Activated CD4-positive, alpha-beta T cell treated with anti-CD3 and anti-CD28 coated beads, Interleukin-2, Interleukin-4, amounts not matched to agents 100 ng/mL and 50 ng/mL, durations not matched to agents 16 hours and 8 hours (primary cell): ENCODE results near the gene WDR5.
"Not testable (repeated sequence)": the region's sequence is repeated elsewhere in the genome, so short reads cannot be mapped to it uniquely, and the experiment has no call there.

Experiments used
- DNase-seq: peaks from one replicate; pipeline ENCODE4 v3.0.0-alpha.2; 2020; ENCODE audit warnings: low spot score

The WDR5 gene

DNA sequence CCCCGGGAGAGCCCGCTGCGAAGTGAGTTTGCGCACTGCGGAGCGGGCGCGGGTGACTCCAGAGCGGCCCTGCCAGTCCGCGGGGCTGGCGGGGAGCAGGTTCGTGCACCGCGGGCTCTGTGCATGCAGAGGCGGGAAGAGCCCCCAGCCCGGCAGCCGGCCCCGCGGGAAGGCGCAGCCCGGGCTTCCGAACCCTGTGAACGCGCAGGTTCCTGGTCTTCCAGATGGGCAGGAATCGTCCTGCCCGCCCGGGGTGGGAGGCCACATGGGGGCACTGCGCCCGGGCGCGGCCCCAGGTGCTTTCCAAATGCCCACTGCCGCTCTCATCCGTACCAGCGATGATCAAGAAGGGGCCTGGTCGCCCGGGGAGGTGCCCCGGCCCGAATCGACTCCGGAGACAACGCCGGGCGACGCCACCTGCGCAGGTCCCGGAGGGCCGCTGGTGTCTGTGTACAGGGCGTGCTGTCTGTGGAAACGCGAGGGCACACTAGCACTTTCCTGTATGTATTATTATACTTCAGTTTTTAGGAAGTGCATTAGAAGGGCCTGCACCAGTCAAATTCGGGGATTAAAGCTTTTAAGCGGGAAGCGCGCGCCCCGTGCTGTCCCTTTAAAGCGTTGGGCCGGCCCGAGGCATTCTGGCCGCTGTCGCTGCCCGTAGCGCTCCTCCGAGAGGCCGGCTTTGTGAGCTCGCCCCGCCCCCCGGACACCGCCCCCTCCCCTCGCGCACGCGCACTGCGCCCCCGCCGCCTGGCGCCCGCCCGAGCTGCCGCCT is at the start of gene WDR5:
Gene WDR5 (plus strand): TSS at position 740 of the 775 bp plus-strand sequence. CDS start 3,796 bp downstream, outside the sequence.
- peak; percentile 92 for DNase-seq

DNA sequence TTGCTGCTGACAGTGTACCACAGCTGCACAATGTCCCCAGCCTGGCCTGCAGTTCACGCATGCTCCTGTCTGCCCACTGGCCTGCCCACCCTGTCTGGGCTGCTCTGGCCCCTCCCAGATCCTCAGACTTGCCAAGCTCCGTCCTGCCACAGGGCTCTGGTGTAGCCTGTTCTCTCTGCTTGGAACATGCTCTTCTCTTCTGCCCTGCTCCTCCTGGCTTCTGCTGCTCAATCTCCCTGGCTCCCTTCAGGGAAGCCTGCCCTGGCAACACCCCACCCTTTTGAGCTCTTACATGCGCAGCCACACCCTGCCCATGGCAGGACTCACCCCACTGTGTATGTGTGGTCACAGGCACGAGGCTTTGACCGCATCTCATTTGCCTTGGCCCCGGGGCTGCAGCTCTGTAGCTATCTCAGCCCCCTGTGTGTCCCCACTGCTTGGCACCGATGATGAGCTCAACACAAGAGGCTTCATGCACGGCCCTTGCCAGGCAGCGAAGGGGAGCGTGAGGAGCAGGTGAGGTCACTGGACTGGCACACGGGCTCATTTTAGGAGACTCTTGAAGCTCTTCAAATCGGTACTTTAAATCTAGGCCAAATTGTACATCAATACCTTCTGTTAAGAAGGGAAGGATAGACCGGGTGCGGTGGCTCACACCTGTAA is 47.7 kb upstream of the WDR5 start:
- no peak for DNase-seq

GRCh38 chr9:134089972-134090371 is 45.9 kb upstream of the WDR5 start:
- DNase-seq, result no peak

DNA sequence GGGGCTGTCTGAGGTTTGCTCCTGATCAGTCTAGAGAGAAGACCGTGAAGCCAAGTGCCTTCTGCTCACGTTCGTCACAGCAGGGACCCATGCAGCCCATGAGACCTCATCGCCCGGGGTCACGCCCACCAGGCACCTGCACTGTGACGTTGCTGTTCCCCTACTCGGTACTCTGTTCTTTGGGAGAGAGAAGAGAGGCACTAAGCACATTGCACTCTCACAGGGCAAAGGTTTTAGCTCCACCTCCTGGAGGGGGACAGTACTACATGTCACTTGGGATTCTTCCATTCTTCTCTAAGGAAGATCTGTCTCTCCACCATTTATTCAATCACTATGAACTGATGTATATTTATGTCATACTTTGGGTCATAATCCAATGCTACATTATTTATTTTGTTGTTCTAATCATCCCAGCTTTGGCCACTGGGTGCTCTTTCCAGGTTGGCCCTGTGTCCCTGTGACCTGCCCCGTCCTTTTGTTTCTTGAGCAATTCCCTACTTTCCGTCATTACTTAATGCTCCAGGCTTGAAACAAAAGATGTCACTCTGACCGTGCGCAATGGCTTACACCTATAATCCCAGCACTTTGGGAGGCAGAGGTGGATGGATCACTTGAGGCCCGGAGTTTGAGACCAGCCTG is 36.6 kb upstream of the WDR5 start:
- peak; percentile 64 for DNase-seq

DNA sequence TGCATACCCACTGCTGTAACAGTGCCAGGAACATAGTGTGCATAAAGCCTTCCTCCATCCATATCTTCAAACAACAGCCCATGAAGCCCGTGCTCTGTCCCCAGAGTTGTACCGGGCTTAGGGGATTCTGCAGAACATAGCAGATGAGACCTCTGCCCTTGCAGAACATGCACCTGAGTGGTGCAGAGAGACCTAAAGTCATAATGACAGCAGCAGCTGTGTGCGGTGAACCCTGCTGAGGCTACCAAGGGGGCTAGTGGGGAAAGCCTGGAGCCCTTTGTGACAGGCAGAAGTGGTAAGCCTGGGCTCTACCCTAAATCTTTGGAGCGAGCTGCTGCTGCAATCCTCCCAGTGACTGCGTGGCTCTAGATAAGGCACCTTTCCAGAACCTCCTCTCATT is 35.8 kb upstream of the WDR5 start:
- no peak for DNase-seq

DNA sequence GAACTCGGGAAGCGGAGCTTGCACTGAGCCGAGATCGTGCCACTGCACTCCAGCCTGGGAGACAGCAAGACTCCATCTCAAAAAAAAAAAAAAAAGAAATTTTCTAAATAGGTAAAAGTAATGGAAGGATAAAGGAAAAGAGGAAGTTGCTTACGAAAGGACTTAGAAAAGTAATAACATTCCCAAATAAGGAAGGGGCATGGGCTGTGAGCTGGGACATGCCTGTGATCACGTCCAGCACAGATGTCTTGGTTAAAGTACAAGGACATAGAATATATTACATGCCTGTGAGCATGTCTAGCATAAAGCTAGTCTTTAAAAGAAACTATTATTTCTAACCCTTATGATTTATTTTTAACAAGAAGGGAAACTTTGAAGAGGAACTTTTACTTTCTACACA is 34.7 kb upstream of the WDR5 start:
- DNase-seq, result not testable (repeated sequence)

DNA sequence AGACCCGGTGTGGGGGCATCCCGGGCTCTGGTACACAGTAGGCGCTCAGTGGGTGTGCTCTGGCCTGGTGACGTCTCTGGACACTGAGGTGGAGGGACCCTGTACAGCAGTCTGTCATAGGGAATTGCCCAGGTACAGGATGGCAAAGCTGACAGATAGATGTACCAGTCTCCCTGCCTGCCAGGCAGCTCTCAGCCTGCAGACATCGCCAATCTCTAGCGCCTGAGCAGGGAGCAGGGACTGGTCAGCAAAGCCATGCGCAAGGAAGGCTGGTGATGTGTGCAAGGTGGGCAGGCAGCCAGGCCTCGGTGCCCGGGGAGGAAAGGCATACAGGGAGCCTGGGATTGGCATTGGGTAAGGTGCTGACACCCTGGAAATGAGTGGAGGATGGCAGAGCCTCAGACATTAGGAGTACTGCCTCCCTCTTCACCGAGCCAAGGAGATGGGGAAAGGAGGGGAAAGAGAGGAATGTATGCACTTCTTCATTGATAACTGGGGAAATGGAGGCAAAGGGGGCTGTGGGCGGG is 34.2 kb upstream of the WDR5 start:
- DNase-seq, result no peak

GRCh38 chr9:134103391-134103998 is 32.4 kb upstream of the WDR5 start:
- no peak for DNase-seq

DNA sequence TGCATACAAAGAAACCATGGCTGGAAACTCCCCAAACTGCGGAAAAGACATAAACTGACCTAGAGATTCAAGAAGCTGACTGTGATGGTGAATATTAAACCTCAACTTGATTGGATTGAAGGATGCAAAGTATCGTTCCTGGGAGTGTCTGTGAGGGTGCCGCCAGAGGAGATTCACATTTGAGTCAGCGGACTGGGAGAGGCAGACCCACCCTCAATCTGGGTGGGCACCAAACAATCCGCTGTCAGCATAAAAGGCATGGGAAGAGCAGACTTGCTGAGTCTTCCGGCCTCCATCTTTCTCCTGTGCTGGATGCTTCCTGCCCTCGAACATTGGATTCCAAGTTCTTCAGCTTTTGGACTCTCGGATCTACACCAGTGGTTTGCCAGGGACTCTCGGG is 24.8 kb upstream of the WDR5 start:
- DNase-seq, result no peak

DNA sequence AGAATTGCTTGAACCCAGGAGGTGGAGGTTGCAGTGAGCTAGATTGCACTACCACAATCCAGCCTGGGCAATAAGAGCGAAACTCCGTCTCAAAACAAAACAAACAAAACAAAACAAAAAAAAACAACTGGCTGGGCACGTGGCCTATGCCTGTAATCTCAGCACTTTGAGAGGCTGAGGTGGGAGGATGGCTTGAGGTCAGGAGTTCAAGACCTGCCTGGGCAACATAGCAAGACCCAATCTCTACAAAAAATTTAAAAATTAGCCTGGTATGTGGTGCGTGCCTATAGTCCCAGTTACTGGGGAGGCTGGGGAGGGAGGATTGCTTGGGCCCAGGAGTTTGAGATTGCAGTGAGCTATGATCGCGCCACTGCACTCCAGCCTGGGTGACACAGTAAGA is 23.3 kb upstream of the WDR5 start:
- no peak for DNase-seq

GRCh38 chr9:134118972-134119371 is 16.9 kb upstream of the WDR5 start:
- not testable (repeated sequence) for DNase-seq

GRCh38 chr9:134123764-134124128 is 12.1 kb upstream of the WDR5 start:
- no peak for DNase-seq

GRCh38 chr9:134125413-134126095 is 10.3 kb upstream of the WDR5 start:
- DNase-seq, result no peak

- no peak for DNase-seq
These were observed 9.5 kb upstream of the WDR5 start for GRCh38 chr9:134126373-134126772.

- DNase-seq, result no peak
These were observed 8.8 kb upstream of the WDR5 start for GRCh38 chr9:134127065-134127580.

- no peak for DNase-seq
These were observed 8.3 kb upstream of the WDR5 start for GRCh38 chr9:134127616-134128015.

DNA sequence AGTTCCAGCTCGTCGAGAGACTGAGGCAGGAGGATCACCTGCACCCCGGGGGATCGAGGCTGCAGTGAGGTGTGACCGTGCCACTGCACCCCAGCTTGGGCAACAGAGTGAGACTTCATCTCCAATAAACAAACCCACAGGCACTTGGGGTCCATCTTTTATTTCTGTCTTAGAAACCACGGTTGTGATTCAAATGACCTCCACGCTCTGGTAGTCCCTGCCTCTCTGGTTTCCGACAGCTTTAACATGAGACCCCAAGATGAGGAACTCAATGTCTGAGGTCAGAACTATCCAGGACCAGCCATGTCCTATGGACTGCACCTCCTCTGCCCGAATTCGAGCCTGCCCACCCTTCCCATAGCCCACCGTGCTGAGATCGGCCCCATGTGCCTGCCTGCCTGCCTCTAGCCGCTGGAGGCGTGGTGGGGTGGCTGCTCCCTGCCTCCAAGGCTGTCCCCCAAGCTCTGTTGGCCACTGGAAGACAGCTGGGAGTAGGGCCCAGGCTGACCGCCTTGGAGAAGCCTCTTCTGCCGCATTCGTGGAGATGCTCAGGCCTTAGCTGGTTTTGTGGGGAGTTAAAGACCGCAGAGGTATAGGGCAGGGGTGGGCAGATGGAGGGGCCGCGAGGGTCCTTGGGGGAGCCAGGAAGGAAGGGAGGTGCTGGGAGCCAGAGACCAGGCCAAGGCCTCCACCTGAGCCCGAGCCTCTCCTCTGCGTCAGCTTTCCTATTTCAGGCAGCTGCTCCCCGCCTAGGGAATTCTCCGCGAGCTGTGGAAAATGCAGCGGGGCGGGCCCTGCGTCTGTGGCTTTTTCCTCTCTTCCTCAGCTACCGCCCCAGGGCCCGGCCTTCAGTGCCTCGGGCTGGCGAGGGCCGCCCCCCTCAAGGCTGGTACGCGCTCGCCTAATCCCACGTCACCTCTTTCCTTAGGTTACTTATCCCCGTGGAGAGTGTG is 6.9 kb upstream of the WDR5 start:
- DNase-seq, result no peak

DNA sequence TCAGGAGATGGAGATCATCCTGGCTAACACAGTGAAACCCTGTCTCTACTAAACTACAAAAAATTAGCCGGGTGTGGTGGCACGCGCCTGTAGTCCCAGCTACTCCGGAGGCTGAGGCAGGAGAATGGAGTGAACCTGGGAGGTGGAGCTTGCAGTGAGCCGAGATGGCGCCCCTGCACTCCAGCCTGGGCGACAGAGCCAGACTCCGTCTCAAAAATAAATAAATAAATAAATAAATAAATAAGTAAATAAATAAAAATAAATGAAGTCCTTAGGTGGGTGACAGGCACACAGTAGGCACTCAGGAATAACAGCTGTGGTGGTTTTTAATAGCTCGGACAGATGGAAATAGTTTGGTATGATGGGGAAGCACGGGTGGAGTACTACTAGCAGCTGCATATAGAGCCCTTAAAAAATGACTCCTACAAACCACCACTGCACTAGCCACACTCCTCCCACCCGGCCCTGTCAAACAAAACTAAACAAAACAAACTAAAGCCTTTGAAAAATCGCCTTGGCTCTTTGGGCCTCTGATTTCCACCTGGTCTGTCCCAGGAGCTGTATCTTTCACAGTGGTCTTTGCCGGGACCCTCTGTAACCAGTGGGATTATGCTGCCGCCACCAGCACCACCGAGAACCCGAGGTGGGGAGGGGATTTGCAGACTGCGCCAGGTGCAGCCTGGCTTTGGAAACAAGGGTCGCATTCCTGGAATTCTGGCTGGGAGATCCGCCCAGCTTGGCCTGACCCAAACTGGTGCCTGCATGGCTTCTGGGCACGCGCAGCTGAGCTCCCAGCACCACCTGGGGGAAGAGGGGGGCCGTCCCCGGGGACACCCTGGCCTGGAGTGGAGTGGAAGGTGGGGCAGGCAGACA is 5.1 kb upstream of the WDR5 start:
- DNase-seq, result no peak

DNA sequence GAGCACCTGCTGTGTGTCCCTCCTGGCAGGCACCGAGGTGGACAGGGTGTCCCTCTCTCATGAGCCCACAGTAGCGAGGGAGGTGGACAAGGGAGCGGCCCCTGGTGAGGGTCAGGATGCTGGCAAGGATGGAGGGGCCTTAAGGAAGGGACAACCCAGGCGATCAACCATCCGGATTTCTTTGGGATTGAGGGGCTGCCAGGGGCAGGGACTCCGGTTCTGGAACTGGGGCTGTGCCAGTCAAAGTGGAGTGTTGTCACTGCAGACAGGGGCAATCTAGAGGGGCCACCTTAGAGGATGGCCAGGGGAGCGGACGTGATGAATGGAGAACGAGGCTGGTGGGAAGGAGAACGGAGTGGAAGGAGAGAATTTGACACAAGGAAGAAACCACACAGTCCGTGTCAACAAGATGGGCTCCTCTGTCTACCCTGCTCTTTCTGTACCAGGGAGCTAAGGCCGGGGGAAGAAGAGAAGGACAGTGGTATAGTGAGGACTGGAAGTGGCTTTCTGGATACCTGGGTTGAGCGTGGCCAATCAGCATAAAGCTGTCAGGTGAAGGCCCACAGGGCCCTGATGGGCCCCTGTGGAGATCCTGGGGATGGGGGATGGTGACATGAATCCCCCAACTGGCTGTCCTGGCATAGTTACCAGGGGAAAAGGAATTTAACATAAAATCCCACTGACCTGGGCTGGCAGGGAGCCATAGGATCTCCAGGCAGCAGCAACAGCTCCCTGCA is 4.2 kb upstream of the WDR5 start:
- no peak for DNase-seq
